Endothelial cell (in vitro differentiated cells): ENCODE measurements around the gene DDIAS. TPM values are rescaled to one million over a fixed set of nuclear protein-coding genes. Genes with fewer than 3 reads are reported as not detected.

Source experiments
- DNase-seq: peaks from one replicate; pipeline ENCODE4 v3.0.0; 2021; ENCODE audit warnings: low spot score
- H3K27ac Mint-ChIP-seq: one replicate; pipeline ENCODE4 v1.8.0; 2021; ENCODE audit warnings: mixed read lengths, inconsistent platforms; ENCODE audit not compliant: unreplicated experiment
- H3K27me3 Mint-ChIP-seq: one replicate; pipeline ENCODE4 v1.8.0; 2021; ENCODE audit warnings: mild to moderate bottlenecking, moderate library complexity, mixed read lengths, inconsistent platforms; ENCODE audit not compliant: unreplicated experiment
- H3K36me3 Mint-ChIP-seq: one replicate; pipeline ENCODE4 v1.8.0; 2021; ENCODE audit warnings: mild to moderate bottlenecking, low read depth, mixed read lengths, inconsistent platforms; ENCODE audit not compliant: unreplicated experiment
- H3K4me1 Mint-ChIP-seq: one replicate; pipeline ENCODE4 v1.8.0; 2021; ENCODE audit warnings: mild to moderate bottlenecking, mixed read lengths, inconsistent platforms; ENCODE audit not compliant: unreplicated experiment
- H3K4me3 Mint-ChIP-seq: one replicate; pipeline ENCODE4 v1.8.0; 2021; ENCODE audit warnings: mild to moderate bottlenecking, mixed read lengths, inconsistent platforms; ENCODE audit not compliant: unreplicated experiment
- H3K9me3 Mint-ChIP-seq: one replicate; pipeline ENCODE4 v1.8.0; 2021; ENCODE audit warnings: mixed read lengths, inconsistent platforms; ENCODE audit not compliant: unreplicated experiment
- total RNA-seq: library from RNA; stranded (reverse); fragmentation: NEBNext Ultra II Directional; extraction: Animal tissue kit (Norgen Biotek cat#: 25700); gene quantifications from one replicate; pipeline ENCODE4 v1.2.1, GENCODE V29; 2021; ENCODE audit not compliant: unreplicated experiment
- TF ChIP-seq, protein P1 (sequence below): fragments of 200-600 bp; sonication (generic); IDR thresholded peaks from one replicate; pipeline ENCODE4 v1.5.0; 2021; ENCODE audit warnings: antibody characterized with exemption; ENCODE audit not compliant: unreplicated experiment

The DDIAS gene
- total RNA-seq, 1 donor from 2014 or later = 11.2 TPM

DNA sequence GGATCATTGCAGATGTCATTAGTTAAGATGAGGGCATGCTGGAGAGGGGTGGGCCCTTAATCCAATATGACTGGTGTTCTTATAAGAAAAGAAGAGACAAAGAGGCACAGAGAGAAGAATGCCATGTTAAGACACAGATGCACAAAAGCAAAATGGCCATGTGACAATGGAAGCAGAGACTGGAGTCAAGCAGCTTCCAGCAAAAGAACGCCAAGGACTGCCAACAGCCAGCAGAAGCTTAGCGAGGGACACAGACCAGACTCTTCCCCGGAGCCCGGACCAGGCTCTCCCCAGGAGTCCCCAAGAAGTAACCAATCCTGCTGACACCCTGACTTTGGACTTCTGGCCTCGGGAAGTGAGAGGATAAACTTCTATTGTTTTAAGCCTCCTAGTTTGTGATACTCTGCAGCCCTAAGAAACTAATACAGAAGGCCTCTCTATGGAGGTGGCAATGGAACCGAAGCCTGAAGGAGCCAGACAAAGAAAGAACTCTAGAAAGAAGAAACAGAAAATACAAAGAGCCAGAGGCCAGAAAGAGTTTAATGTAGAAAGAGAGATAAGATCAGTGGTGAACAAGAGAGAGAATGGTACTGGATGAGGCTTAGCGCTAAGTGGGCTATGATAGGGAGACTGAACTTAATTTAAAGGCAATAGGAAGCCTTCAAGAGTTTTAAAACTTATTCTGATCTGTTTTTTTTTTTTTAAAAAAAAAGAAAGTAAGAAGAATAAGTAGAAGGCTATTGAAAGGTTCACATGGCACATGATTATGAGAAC lies 29.0 kb upstream of the DDIAS start:
- TF ChIP-seq, protein P1, sequence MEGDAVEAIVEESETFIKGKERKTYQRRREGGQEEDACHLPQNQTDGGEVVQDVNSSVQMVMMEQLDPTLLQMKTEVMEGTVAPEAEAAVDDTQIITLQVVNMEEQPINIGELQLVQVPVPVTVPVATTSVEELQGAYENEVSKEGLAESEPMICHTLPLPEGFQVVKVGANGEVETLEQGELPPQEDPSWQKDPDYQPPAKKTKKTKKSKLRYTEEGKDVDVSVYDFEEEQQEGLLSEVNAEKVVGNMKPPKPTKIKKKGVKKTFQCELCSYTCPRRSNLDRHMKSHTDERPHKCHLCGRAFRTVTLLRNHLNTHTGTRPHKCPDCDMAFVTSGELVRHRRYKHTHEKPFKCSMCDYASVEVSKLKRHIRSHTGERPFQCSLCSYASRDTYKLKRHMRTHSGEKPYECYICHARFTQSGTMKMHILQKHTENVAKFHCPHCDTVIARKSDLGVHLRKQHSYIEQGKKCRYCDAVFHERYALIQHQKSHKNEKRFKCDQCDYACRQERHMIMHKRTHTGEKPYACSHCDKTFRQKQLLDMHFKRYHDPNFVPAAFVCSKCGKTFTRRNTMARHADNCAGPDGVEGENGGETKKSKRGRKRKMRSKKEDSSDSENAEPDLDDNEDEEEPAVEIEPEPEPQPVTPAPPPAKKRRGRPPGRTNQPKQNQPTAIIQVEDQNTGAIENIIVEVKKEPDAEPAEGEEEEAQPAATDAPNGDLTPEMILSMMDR = no peak
- Mint-ChIP-seq H3K4me1 (peaks cover 60% of the 10 kb centered on the region), H3K27ac (peak overlapping the region; percentile 81), H3K36me3 (peaks cover 37% of the 10 kb centered on the region), H3K27me3 (peaks cover 15% of the 10 kb centered on the region), H3K4me3 (peak overlapping the region; percentile 1), H3K9me3 (peaks cover 13% of the 10 kb centered on the region)
- no peak for DNase-seq

GRCh38 chr11:82873919-82874333 lies 27.6 kb upstream of the DDIAS start:
- DNase-seq = peak; percentile 9
- TF ChIP-seq, protein P1 = no peak
- Mint-ChIP-seq H3K36me3 (peaks cover 50% of the 10 kb centered on the region), H3K4me3 (peak overlapping the region; percentile 33), H3K27me3 (peaks cover 17% of the 10 kb centered on the region), H3K4me1 (peaks cover 54% of the 10 kb centered on the region), H3K27ac (peak overlapping the region; percentile 81), H3K9me3 (peaks cover 24% of the 10 kb centered on the region)

GRCh38 chr11:82874646-82875523 lies 26.7 kb upstream of the DDIAS start:
- no peak for DNase-seq
- TF ChIP-seq, protein P1 = no peak
- peak overlapping the region; percentile 37 for H3K4me3 Mint-ChIP-seq
- H3K27me3 Mint-ChIP-seq = peaks cover 17% of the 10 kb centered on the region
- peaks cover 28% of the 10 kb centered on the region for H3K9me3 Mint-ChIP-seq
- peaks cover 49% of the 10 kb centered on the region for H3K4me1 Mint-ChIP-seq
- peak overlapping the region; percentile 81 for H3K27ac Mint-ChIP-seq
- peaks cover 56% of the 10 kb centered on the region for H3K36me3 Mint-ChIP-seq

GRCh38 chr11:82883853-82884252 lies 17.7 kb upstream of the DDIAS start:
- DNase-seq = no peak
- H3K4me3 Mint-ChIP-seq = peak overlapping the region; percentile 79
- H3K27me3 Mint-ChIP-seq = peaks cover 8% of the 10 kb centered on the region
- H3K27ac Mint-ChIP-seq = peak overlapping the region; percentile 95
- peaks cover 12% of the 10 kb centered on the region for H3K9me3 Mint-ChIP-seq
- H3K4me1 Mint-ChIP-seq = peaks cover 39% of the 10 kb centered on the region
- H3K36me3 Mint-ChIP-seq = peaks cover 49% of the 10 kb centered on the region
- TF ChIP-seq, protein P1 = no peak
